ENCODE results near the gene GBX2. TPM values are rescaled to one million over a fixed set of nuclear protein-coding genes. Genes with fewer than 3 reads are reported as not detected.

GBX2 gene
- total RNA-seq, 1 experiment from 2014 or later: 0.31 TPM

- H4K20me1 ChIP-seq (ENCODE audit: control insufficient read depth, insufficient read depth, insufficient read length): no peaks in the 10 kb centered on the region
- no peak overlapping the region for H2BK20ac ChIP-seq (ENCODE audit: low read depth, low read length, poor library complexity, severe bottlenecking)
- H3K9me3 Mint-ChIP-seq: no peaks in the 10 kb centered on the region
- no peak overlapping the region for H3K4me3 Mint-ChIP-seq
- peaks cover 14% of the 10 kb centered on the region for H3K27me3 Mint-ChIP-seq (ENCODE audit: low read depth)
- no peaks in the 10 kb centered on the region for H3K79me1 ChIP-seq (ENCODE audit: insufficient read depth, low read depth, low read length, poor library complexity, severe bottlenecking)
- no peak overlapping the region for H4K91ac ChIP-seq (ENCODE audit: insufficient read length, low read depth, low read length)
- H3K36me3 Mint-ChIP-seq (ENCODE audit: insufficient read depth in 1 of 3, low read depth in 3 of 3): peaks cover 0 to 3% (median 0%) of the 10 kb centered on the region in 3 experiments; a peak in 1 of 7 replicates
- 0 out of 2 replicates have a peak, but pooled peaks cover 1% of the 10 kb centered on the region for H3K4me1 ChIP-seq (ENCODE audit: insufficient read depth, low read length)
- no peak overlapping the region for H2BK15ac ChIP-seq (ENCODE audit: low read depth, low read length)
- no peaks in the 10 kb centered on the region for H3K27me3 ChIP-seq (ENCODE audit: insufficient read depth, low read length)
- no peak overlapping the region for H2BK5ac ChIP-seq (ENCODE audit: insufficient read length, low read length)
- no peak overlapping the region for H3K27ac ChIP-seq (ENCODE audit: insufficient read length, low read depth, low read length)
- H3K9me3 ChIP-seq (ENCODE audit: control insufficient read depth, low read depth, low read length): no peaks in the 10 kb centered on the region
- no peak overlapping the region for H2BK12ac ChIP-seq (ENCODE audit: insufficient read length, low read depth, low read length)
- H3K27ac Mint-ChIP-seq: no peak overlapping the region
- no peak overlapping the region for H3K56ac ChIP-seq (ENCODE audit: insufficient read length, low read depth, low read length)
- H2AFZ ChIP-seq (ENCODE audit: low read length): no peak overlapping the region
- H3K23me2 ChIP-seq (ENCODE audit: insufficient read length, low read depth, low read length, poor library complexity, severe bottlenecking): no peaks in the 10 kb centered on the region
- DNase-seq: no peak
- H4K5ac ChIP-seq (ENCODE audit: insufficient read length, low read depth, low read length): no peak overlapping the region
- no peak overlapping the region for H3K18ac ChIP-seq (ENCODE audit: insufficient read length, low read depth, low read length)
- TF ChIP-seq CTCF (conservative IDR thresholded peaks at IDR 0.05): no peak
- no peak overlapping the region for H3K4ac ChIP-seq (ENCODE audit: low read depth, low read length)
- no peak overlapping the region for H2BK120ac ChIP-seq (ENCODE audit: low read depth, low read length, poor library complexity, severe bottlenecking)
- no peak overlapping the region for H3T11ph ChIP-seq (ENCODE audit: low read length)
- H4K8ac ChIP-seq (replicated peaks; ENCODE audit: insufficient read length, low read depth, low read length): no peak overlapping the region
- H3K14ac ChIP-seq (ENCODE audit: insufficient read depth, low read length): no peak overlapping the region
- no peak overlapping the region for H2AK5ac ChIP-seq (ENCODE audit: insufficient read length, low read length)
- H3K9ac ChIP-seq (ENCODE audit: extremely low read depth, insufficient read length, low read length): no peak overlapping the region
- no peaks in the 10 kb centered on the region for H3K79me2 ChIP-seq (ENCODE audit: insufficient read depth, low read length)
- no peak overlapping the region for H3K4me2 ChIP-seq (ENCODE audit: insufficient read depth, insufficient read length, low read length)
- H3K23ac ChIP-seq (ENCODE audit: insufficient read length, low read depth, low read length): no peak overlapping the region
- WGBS (ENCODE audit: extremely low coverage, insufficient read length, low lambda C conversion rate): no CpG with 5 or more reads among the region's 19 CpGs
- H3K4me1 Mint-ChIP-seq: peaks cover 8 to 12% of the 10 kb centered on the region in 2 experiments; a peak in 3 of 4 replicates
Measured at GRCh38 chr2:236136538-236136937, 31.6 kb downstream of the GBX2 start.
